ENCODE measurements around the gene KRTAP15-1. TPM values are rescaled to one million over a fixed set of nuclear protein-coding genes. Genes with fewer than 3 reads are reported as not detected.

KRTAP15-1 gene
- total RNA-seq, 1 donor from 2014 or later, result not detected

DNA sequence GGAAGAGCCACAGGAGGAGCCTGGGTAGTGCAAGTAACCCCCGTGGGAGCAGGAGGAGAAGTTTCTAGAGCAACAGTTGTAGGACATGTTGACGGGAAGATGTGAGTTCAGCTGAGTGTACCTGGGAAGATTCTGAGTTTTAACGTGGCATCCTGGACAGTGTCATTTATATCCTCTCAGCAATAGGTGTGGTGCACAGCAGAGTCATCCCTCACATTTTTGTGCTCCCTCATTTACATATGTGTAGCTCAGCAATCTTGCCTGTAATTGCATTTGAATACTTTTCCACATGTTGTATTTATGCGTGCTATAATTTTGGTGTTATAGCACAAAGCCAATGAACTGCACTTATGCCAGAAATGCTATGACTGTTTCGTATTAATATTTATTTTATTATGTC is 14.2 kb upstream of the KRTAP15-1 start, which contains the start of gene KRTAP13-3:
Gene KRTAP13-3, minus strand, starts transcription at position 101 of the 400 bp plus-strand sequence. Its CDS starts 14 bp downstream, at position 87.
- no peak within 1 kb of the TSS for H3K4me3 Mint-ChIP-seq (ENCODE audit: unreplicated experiment)
- no peaks in the 10 kb centered on the region for H3K27me3 Mint-ChIP-seq (ENCODE audit: unreplicated experiment)
- TF ChIP-seq CTCF (IDR thresholded peaks at IDR 0.05; ENCODE audit: unreplicated experiment), result no peak
- H3K9me3 Mint-ChIP-seq (ENCODE audit: unreplicated experiment), result no peaks in the 10 kb centered on the region
- no peaks in the 10 kb centered on the region for H3K36me3 Mint-ChIP-seq (ENCODE audit: low read depth, unreplicated experiment)
- DNase-seq (ENCODE audit: low spot score), result no peak
- H3K4me1 Mint-ChIP-seq (ENCODE audit: unreplicated experiment), result peaks cover 4% of the 10 kb centered on the region
- H3K27ac Mint-ChIP-seq (ENCODE audit: unreplicated experiment), result no peak within 1 kb of the TSS

GRCh38 chr21:30426731-30427130 is 13.3 kb upstream of the KRTAP15-1 start:
- no peak for DNase-seq (ENCODE audit: low spot score)
- TF ChIP-seq CTCF (IDR thresholded peaks at IDR 0.05; ENCODE audit: unreplicated experiment), result no peak
- no peak overlapping the region for H3K27ac Mint-ChIP-seq (ENCODE audit: unreplicated experiment)
- H3K36me3 Mint-ChIP-seq (ENCODE audit: low read depth, unreplicated experiment), result no peaks in the 10 kb centered on the region
- H3K9me3 Mint-ChIP-seq (ENCODE audit: unreplicated experiment), result no peaks in the 10 kb centered on the region
- no peak overlapping the region for H3K4me3 Mint-ChIP-seq (ENCODE audit: unreplicated experiment)
- peaks cover 4% of the 10 kb centered on the region for H3K4me1 Mint-ChIP-seq (ENCODE audit: unreplicated experiment)
- H3K27me3 Mint-ChIP-seq (ENCODE audit: unreplicated experiment), result no peaks in the 10 kb centered on the region

DNA sequence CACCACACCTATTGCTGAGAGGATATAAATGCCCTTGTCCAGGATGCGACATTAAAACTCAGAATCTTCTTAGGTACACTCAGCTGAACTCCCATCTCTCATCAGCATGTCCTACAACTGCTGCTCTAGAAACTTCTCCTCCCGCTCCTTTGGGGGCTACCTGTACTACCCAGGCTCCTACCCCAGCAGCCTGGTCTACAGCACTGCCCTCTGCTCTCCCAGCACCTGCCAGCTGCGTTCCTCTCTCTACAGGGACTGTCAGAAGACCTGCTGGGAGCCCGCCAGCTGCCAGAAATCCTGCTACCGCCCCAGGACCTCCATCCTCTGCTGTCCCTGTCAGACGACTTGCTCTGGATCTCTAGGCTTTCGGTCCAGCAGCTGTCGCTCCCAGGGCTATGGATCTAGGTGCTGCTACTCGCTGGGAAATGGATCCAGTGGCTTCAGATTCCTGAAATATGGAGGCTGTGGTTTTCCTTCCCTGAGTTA is 9.9 kb upstream of the KRTAP15-1 start, which contains the start of gene KRTAP13-4:
Gene KRTAP13-4, plus strand, starts transcription at position 51 of the 486 bp plus-strand sequence. Its CDS starts 56 bp downstream, at position 107.
- DNase-seq (ENCODE audit: low spot score), result no peak
- no peak for TF ChIP-seq CTCF (IDR thresholded peaks at IDR 0.05; ENCODE audit: unreplicated experiment)
- Mint-ChIP-seq H3K4me1 (ENCODE audit: unreplicated experiment) (peaks cover 4% of the 10 kb centered on the region), H3K9me3 (ENCODE audit: unreplicated experiment) (no peaks in the 10 kb centered on the region), H3K27ac (ENCODE audit: unreplicated experiment) (no peak within 1 kb of the TSS), H3K36me3 (ENCODE audit: low read depth, unreplicated experiment) (no peaks in the 10 kb centered on the region), H3K4me3 (ENCODE audit: unreplicated experiment) (no peak within 1 kb of the TSS), H3K27me3 (ENCODE audit: unreplicated experiment) (no peaks in the 10 kb centered on the region)

- no peak overlapping the region for H3K4me3 Mint-ChIP-seq (ENCODE audit: unreplicated experiment)
- H3K27me3 Mint-ChIP-seq (ENCODE audit: unreplicated experiment), result peaks cover 6% of the 10 kb centered on the region
- peak; percentile 59 for DNase-seq (ENCODE audit: low spot score)
- TF ChIP-seq CTCF (IDR thresholded peaks at IDR 0.05; ENCODE audit: unreplicated experiment), result peak; percentile 69
- no peaks in the 10 kb centered on the region for H3K9me3 Mint-ChIP-seq (ENCODE audit: unreplicated experiment)
- no peak overlapping the region for H3K27ac Mint-ChIP-seq (ENCODE audit: unreplicated experiment)
- peaks cover 4% of the 10 kb centered on the region for H3K4me1 Mint-ChIP-seq (ENCODE audit: unreplicated experiment)
- H3K36me3 Mint-ChIP-seq (ENCODE audit: low read depth, unreplicated experiment), result no peaks in the 10 kb centered on the region
Measured at GRCh38 chr21:30434033-30434631, 5.9 kb upstream of the KRTAP15-1 start.

DNA sequence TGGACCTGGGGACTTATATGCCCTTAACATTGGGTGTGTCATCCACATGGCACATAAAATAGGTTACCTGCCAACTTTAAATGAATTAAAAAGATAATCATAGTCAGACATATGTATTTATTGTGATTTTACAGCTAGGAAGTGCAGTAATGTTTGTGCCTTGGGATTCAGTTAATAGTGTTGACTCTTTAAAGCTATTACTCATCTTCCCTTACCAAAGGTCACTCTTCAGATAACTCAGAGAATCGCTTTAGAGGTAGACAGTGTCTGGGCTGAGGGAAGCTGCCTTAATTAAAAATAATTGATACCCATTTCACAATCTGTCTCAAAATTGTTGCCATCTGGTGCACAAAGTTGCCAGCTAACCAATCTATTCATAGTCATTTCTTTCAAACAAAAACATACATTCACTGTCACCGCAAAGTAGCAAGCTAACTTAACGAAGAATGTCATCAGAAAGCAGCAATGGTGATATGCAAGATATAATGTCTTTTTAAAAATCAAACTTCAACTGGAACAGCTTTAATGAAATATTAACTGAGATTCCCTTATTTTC is 3.0 kb upstream of the KRTAP15-1 start:
- Mint-ChIP-seq H3K27ac (ENCODE audit: unreplicated experiment) (no peak overlapping the region), H3K4me1 (ENCODE audit: unreplicated experiment) (peaks cover 8% of the 10 kb centered on the region), H3K36me3 (ENCODE audit: low read depth, unreplicated experiment) (no peaks in the 10 kb centered on the region), H3K9me3 (ENCODE audit: unreplicated experiment) (no peaks in the 10 kb centered on the region), H3K27me3 (ENCODE audit: unreplicated experiment) (peaks cover 6% of the 10 kb centered on the region), H3K4me3 (ENCODE audit: unreplicated experiment) (no peak overlapping the region)
- DNase-seq (ENCODE audit: low spot score), result no peak
- TF ChIP-seq CTCF (IDR thresholded peaks at IDR 0.05; ENCODE audit: unreplicated experiment), result no peak

Data from endothelial cell (in vitro differentiated cells).